SKM-1 treated with dmso at 0.1 percent for 144 hours (cell line): ENCODE measurements around the gene ARHGAP20.
A peak's percentile ranks its signal among the peaks of the same experiment; 100 is the strongest.

Experiments used
- DNase-seq: peaks from one replicate; lab custom pipeline; 2025; ENCODE audit not compliant: unreplicated experiment; lab: John Stamatoyannopoulos, UW

Gene ARHGAP20

GRCh38 chr11:110530900-110531741 is 181.1 kb downstream of the ARHGAP20 start:
- no peak for DNase-seq

- peak; percentile 2 for DNase-seq
Observed at GRCh38 chr11:110529043-110529442, 183.2 kb downstream of the ARHGAP20 start.

GRCh38 chr11:110527146-110527545 is 185.1 kb downstream of the ARHGAP20 start:
- DNase-seq = no peak
